ENCODE results near the gene ANKFN1.

DNA sequence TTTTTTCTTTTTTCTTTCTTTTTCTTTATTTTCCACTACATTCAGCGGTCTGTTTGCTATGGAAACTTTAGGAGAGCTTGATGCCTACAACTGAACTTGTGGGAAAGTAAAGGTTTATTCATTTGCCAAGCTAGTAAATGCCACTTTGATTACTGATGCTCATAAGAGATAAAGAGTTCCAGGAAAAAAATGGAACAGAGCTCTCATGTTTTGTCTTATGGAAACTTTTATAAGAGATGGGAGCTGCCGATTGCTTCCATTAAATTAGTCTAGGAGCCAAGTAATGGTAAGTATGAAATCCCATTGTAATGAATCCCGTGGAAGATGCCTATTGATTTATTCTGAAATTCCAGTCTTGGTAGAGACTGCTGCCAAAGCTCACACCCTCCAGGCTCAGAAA is 7.1 kb downstream of the ANKFN1 start:
- TF ChIP-seq CTCF (IDR thresholded peaks at IDR 0.05) (no peak), EZH2phosphoT487 (IDR thresholded peaks at IDR 0.05) (no peak)
